HG02852 (cell line): Measurements from ENCODE around the gene C11orf54.
A peak's percentile ranks its signal among the peaks of the same experiment; 100 is the strongest.
"Not testable (repeated sequence)": the region's sequence is repeated elsewhere in the genome, so short reads cannot be mapped to it uniquely, and the experiment has no call there.

Experiments
- ATAC-seq: cut with Tn5 transposase; IDR thresholded peaks from one replicate; pipeline ENCODE4 v1.9.1; 2021; ENCODE audit warnings: mild to moderate bottlenecking, moderate library complexity; ENCODE audit not compliant: unreplicated experiment

Gene C11orf54

DNA sequence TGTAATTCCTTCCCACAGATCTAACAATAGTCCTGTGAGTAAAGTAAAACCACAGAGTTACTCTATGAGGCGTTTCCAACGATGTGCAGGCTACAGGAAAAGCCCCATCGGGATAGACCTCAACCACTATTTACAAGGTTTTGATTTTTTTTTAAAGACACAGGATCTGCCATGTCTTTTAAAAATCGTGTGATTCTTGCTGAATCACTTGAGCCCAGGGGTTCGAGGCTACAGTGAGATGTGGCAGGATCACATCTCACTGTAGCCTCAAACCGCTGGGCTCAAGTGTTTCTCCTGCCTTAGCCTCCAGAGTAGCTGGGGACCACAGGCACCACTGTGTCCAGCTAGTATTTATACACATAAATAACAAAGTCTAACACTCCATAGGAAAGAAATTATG, 8.0 kb upstream of the C11orf54 start:
- ATAC-seq, result no peak

DNA sequence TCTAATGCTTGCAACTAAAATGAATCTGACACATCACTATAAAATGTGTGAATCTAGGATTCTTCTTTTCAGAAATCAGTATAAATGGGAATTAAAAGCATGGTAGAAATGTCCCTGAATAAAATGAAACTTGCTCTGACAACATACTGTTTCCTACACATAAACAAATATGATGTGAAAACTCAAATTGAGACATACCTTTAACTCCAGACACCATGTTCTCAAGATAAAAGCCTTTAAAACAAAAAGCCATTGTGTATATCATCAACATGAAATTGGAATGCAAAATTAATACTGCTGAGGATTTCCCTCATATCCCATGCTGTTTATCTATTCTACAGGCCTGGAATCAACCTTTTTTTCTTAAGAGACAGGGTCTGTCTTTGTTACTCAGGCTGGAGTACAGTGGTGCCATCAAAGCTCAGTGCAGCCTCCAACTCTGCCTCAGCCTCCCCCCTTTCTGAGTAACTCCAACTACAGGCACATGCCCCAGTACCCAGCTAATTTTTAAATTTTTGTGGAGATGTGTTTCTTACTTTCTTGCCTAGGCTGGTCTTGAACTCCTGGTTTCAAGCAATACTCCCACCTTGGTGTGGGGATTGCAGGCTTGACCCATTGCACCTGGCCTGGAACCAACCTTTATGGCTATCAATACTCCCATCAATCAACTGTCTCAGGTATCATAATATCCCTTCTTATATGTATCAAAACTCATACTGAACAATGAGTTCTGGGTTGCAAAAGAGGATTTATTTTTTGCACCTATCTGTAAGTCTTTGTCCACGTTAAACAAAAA, 6.8 kb upstream of the C11orf54 start:
- ATAC-seq, result no peak

GRCh38 chr11:93735627-93736026, 5.8 kb upstream of the C11orf54 start:
- no peak for ATAC-seq

- ATAC-seq, result no peak
Measured at GRCh38 chr11:93736129-93736528, 5.3 kb upstream of the C11orf54 start.

- ATAC-seq, result no peak
Measured at GRCh38 chr11:93737904-93738612, 3.4 kb upstream of the C11orf54 start.

DNA sequence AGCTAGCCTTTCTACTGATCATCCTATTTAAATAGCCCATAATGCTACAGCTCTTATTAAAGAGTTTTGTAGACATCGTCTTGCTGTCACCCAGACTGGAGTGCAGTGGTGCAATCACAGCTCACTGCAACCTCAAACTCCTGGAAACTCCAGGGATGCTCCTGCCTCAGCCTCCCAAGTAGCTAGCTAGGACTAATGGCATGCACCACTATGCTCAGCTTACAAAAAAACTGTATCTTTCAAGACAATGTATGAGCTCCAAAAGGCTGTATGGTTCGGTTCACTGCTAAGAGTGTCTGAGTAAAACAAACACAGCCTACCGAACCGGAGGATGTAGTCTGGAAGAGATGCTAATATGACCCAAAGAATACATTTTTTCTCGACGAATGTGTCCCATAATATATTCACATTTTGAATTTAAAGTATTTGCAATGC, 2.8 kb upstream of the C11orf54 start:
- ATAC-seq, result no peak

DNA sequence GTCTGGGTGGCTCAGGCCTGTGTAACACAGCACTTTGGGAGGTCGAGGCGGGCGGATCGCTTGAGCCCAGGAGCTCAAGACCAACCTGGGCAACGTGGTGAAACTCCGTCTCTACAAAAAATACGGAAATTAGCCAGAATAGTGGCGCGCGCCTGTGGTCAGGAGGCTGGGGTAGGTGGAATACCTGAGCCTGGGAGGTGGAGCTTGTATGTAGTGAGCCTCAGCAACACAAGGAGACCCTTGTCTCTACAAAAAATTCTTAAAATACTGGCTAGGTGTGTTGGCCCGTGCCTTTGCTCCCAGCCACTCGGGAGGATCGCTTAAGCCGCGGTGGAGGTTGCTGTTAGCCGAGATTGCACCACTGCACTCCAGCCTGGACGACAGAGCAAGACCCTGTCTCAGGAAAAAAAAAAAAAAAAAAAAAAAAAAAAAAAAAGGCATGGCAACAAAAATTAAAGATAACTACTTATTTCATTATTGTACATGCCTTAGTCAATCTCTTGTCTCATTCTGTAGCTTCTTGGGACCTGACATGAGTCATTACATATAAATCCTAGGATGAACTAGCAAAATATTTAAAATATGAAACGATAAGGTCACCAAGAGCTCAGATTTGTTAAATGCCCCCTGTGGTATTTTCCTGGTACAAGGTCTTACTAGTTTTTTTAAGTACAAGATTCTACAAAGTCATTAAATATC, 1.3 kb upstream of the C11orf54 start:
- peak; percentile 14 for ATAC-seq

GRCh38 chr11:93740730-93741093, 760 bp upstream of the C11orf54 start:
- ATAC-seq, result peak; percentile 37

- ATAC-seq, result peak; percentile 16
Measured at GRCh38 chr11:93741882-93742226, 382 bp downstream of the C11orf54 start.

- ATAC-seq, result no peak
Measured at GRCh38 chr11:93743291-93743690, 1.8 kb downstream of the C11orf54 start.

DNA sequence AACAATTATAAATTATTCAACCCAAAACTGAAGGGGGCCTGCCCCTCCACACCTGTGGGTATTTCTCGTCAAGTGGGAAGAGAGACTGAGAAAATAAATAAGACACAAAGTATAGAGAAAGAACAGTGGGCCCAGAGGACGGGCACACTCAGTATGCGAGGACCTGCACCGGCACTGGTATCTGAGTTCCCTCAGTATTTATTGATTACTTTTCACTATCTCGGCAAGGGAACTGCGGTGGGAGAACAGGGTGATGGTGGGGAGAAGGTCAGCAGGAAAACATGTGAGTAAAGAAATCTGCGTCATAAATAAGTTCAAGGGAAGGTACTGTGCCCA, 3.2 kb downstream of the C11orf54 start:
- no peak for ATAC-seq

- not testable (repeated sequence) for ATAC-seq
Measured at GRCh38 chr11:93745005-93745755, 3.7 kb downstream of the C11orf54 start.

DNA sequence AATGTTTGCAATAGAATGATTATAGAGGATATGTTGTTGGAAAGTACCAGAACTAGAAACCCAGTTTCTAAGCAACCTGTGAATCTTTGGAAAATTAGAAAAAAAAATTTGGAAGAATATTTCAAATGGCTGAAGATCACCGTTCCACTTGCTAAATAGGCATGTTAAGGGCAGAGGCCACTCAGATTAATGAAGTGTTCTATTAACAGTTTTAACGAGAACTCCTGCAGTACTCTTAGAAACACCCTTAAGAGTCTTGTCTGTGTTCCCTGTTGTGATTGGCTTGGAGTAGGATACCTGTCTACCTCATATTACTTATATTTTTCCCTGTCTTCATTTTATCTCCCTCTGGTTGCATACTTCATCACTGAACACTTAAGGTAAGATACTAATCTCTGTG, 4.6 kb downstream of the C11orf54 start:
- ATAC-seq, result no peak

- peak; percentile 72 for ATAC-seq
Measured at GRCh38 chr11:93747122-93747521, 5.7 kb downstream of the C11orf54 start.

DNA sequence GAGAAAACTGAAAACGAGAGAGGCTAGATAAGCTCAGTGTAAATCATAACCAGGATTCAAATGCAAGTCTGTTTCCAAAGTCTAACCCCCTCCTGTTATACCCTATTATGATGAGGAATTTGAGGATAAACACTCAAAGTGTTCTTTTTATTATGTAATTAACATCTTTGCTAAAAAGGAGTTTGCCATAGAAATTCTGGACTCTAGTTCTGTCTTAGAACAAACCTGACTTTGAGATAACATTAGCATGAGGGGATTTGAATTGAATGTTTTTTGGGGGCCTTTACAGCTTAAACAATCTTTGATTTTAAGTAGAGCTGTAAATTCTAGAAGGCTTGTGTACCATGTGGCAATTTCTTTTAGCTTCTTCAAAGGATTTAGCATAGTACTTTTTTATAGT, 9.5 kb downstream of the C11orf54 start:
- no peak for ATAC-seq

- no peak for ATAC-seq
Measured at GRCh38 chr11:93753241-93753640, 11.8 kb downstream of the C11orf54 start.

GRCh38 chr11:93756748-93757147, 15.3 kb downstream of the C11orf54 start:
- ATAC-seq, result peak; percentile 61

DNA sequence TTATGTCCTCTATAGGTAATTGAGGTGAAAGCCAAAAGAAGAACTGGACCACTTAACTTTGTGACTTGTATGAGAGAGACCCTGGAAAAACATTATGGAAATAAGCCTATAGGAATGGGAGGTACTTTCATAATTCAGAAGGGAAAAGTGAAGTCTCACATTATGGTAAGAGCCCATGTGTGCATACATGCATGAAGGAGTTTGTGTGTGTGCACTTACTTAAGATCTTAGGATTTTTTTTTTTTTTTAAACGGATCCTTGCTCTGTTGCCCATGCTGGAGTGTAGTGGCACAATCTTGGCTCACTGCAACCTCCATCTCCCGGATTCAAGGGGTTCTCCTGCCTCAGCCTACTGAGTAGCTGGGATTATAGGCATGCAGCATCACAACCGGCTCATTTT, 15.8 kb downstream of the C11orf54 start:
- ATAC-seq, result no peak

- ATAC-seq, result no peak
Measured at GRCh38 chr11:93757924-93758865, 16.7 kb downstream of the C11orf54 start.

- ATAC-seq, result not testable (repeated sequence)
Measured at GRCh38 chr11:93759123-93759522, 17.7 kb downstream of the C11orf54 start.
